NCI-H345 treated with DMSO at 0.1 percent for 48 hours (cell line): ENCODE results near the gene TOP3B.

Experiments
- DNase-seq: peaks from one replicate; lab custom pipeline; 2025; ENCODE audit not compliant: unreplicated experiment; lab: John Stamatoyannopoulos, UW

The TOP3B gene

DNA sequence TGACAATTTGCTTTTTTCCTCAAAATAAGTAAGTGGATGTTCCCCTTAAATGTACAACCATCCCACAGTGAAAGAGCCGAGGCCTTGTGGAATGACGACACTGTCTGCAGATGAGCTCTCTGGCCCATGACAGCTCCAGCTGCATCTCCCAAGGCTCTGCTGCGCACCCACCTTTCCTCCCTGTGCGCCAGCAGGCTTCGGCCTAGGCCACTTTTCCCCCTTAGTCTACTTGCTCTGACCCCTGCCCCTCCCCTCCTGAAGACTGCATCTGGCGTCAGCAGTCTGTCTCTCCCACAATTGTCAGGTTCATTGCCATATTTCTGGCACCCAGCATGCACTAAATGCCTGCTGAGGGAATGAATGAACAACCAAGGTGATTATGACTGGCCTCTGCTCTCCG is 2.0 kb downstream of the TOP3B start:
- no peak for DNase-seq

GRCh38 chr22:21978564-21979386 is 3.8 kb downstream of the TOP3B start:
- DNase-seq: no peak

DNA sequence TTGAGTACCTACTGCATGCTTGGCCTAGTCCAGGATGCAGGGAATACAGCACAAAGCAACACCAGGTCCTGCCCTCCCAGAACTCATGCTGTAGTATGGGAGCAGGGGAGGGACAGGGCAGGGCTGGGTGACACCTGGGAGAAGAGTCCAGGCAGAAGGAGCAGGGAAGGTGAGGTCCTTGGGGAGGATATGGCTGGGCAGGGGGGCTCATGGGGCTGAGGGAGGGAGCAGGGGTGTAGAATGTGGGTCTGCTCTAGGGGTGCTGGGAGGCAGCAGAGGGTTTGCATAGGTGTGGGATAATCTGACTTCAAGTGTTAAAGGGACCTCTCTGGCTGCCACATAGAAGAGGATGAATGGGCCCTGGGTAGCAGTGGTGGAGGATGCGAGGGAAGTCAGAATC is 4.8 kb downstream of the TOP3B start:
- no peak for DNase-seq

DNA sequence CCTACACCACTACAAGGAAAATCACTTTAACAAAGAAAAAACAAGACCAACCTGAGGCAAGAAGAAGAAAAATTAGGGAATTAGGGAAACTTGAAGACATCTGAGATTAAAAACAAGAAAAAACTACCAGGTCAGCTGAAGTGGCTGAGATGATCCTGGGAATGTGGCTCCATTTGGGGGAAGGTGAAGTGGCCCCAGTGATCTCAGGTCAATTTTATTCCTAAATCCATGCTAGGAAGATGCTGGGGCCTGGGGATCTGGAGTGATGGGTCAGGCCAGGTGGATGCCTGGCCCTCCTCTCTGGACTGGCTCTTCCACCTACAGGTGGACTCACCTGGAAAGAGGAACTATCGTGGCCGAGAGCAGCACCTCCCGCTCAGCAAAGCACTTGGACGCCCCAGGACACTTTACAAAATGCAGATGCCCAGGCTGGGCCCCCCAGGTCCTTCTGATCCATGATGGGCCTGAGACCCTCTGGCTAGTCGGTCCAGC is 6.7 kb downstream of the TOP3B start:
- DNase-seq: no peak

- DNase-seq: no peak
These were observed 7.3 kb downstream of the TOP3B start for GRCh38 chr22:21975273-21975672.

GRCh38 chr22:21974058-21974649 is 8.4 kb downstream of the TOP3B start:
- no peak for DNase-seq

DNA sequence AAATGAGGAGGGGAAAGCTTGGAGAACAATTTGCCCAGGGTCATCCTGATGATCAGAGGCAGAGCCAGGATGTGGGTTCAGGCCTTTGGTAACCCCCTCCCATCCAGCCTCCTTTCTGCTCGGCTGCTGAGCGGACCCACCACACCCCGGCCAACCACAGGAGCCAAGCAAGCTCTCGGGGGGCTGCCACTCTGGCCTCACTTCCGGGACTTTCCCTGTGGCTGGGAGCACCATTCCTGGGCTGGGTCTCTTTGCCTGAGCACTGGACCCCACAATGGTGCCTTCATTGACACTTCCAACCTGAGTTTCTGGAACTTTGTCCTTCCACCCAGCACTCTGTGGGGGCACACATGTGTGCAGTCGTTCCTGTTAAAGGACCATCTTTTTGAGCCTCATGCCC is 9.8 kb downstream of the TOP3B start:
- no peak for DNase-seq

GRCh38 chr22:21972293-21972779 is 10.3 kb downstream of the TOP3B start:
- no peak for DNase-seq

GRCh38 chr22:21971858-21972275 is 10.7 kb downstream of the TOP3B start:
- no peak for DNase-seq

GRCh38 chr22:21970800-21971617 is 11.6 kb downstream of the TOP3B start:
- DNase-seq: no peak

- no peak for DNase-seq
These were observed 12.4 kb downstream of the TOP3B start for GRCh38 chr22:21970037-21970799.

DNA sequence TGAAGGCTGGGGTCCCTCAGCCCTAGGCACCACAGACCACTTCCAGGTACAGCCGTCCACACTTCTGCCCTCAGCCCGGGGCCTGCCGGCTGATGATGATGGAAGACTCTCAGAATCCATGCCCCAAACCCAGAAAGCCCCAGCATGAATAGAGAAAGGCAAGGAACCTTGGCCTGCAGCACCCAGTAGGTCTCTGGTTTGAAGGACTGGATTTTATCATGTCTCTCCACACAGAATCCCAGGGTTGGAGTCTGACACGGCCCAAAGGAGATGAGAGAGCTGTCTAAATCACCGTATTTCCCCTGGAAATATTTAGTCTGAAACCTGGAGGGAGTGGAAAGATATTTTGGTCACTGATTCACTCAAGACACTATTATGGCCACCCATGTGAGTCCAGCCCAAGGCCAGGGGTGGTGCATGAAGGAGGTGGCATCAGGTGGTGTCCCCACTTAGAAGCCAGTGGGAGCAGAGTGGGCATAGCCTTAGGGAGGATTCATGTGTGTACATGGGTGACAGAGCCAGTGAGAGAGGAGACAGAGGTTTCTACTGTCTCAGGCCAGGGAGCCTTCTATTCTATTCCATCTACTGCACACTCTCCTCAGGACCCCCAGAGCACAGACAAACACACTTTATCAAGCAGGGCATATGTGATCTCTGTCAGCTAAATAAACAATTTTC is 14.0 kb downstream of the TOP3B start:
- DNase-seq: no peak

- DNase-seq: no peak
These were observed 14.8 kb downstream of the TOP3B start for GRCh38 chr22:21967693-21968271.

GRCh38 chr22:21966643-21967516 is 15.7 kb downstream of the TOP3B start:
- DNase-seq: no peak

GRCh38 chr22:21965762-21966288 is 16.8 kb downstream of the TOP3B start:
- DNase-seq: no peak

DNA sequence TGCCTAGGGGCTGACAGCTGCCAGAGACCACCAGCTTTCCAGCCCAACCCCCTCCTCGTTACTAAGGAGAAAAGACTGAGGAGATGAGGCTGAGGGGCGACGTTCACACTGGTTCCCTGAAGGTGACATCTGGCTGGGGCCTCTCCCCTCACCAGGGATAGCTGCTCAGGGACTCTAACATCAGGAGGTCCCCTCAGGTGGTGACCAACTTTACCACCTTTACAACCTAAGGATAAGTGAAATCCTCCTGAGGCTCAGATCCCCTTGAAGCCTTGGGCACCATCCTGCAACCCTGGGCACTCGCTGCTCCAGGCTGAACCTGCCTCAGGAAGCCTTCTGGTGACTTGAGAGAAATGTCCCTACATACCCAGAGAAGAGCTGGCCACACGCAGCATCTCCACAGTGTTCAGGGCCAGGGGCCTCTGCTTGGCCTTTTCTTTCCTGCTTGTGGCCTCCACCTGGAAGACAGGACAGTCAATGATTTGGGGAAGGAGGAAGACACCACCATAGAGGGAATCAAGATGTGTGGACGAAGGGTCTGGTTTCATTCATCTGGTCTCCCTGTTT is 17.6 kb downstream of the TOP3B start:
- no peak for DNase-seq

- DNase-seq: no peak
These were observed 18.4 kb downstream of the TOP3B start for GRCh38 chr22:21964234-21964633.

- DNase-seq: no peak
These were observed 18.8 kb downstream of the TOP3B start for GRCh38 chr22:21963790-21964211.
